Mesendoderm (in vitro differentiated cells): ENCODE data around the gene MYO18B.

Experiments used
- DNase-seq: peaks from one replicate; pipeline ENCODE4 v3.0.0; 2013
- H2AK5ac ChIP-seq: 2 replicates; pipeline ENCODE4 v1.6.1; 2013; ENCODE audit warnings: low read length, inconsistent platforms
- H2BK120ac ChIP-seq: 2 replicates; pipeline ENCODE4 v1.6.1; 2013; ENCODE audit warnings: low read depth, mild to moderate bottlenecking, low read length, moderate library complexity, mixed read lengths
- H2BK15ac ChIP-seq: replicated peaks from 2 replicates; pipeline ENCODE4 v1.6.1; 2013; ENCODE audit warnings: low read depth, mild to moderate bottlenecking, moderate library complexity
- H2BK5ac ChIP-seq: 2 replicates; pipeline ENCODE4 v1.6.1; 2013; ENCODE audit warnings: low read length, inconsistent platforms
- H3K18ac ChIP-seq: 2 replicates; pipeline ENCODE4 v1.6.1; 2013; ENCODE audit warnings: mild to moderate bottlenecking, low read length, mixed read lengths
- H3K23ac ChIP-seq: one replicate; pipeline ENCODE4 v1.6.1; 2013; ENCODE audit warnings: low read length
- H3K27ac ChIP-seq: 2 replicates; pipeline ENCODE4 v1.5.1; 2013; ENCODE audit warnings: low read depth, mild to moderate bottlenecking, inconsistent platforms, low read length, moderate library complexity
- H3K27me3 ChIP-seq: 2 replicates; pipeline ENCODE4 v1.6.1; 2013; ENCODE audit warnings: low read length, control low read depth, mild to moderate bottlenecking, inconsistent platforms; ENCODE audit not compliant: insufficient read depth, poor library complexity
- H3K36me3 ChIP-seq: 2 replicates; pipeline ENCODE4 v1.6.1; 2013; ENCODE audit warnings: low read length, inconsistent platforms; ENCODE audit not compliant: control insufficient read depth, insufficient read depth
- H3K4ac ChIP-seq: one replicate; pipeline ENCODE4 v1.6.1; 2013; ENCODE audit warnings: low read depth, mild to moderate bottlenecking, low read length, moderate library complexity
- H3K4me1 ChIP-seq: 2 replicates; pipeline ENCODE4 v1.6.1; 2013; ENCODE audit warnings: low read depth, low read length, inconsistent platforms; ENCODE audit not compliant: control insufficient read depth
- H3K4me2 ChIP-seq: 2 replicates; pipeline ENCODE4 v1.6.1; 2013; ENCODE audit warnings: low read length
- H3K4me3 ChIP-seq: 2 replicates; pipeline ENCODE4 v1.5.1; 2013; ENCODE audit warnings: mild to moderate bottlenecking, low read length
- H3K56ac ChIP-seq: one replicate; pipeline ENCODE4 v1.6.1; 2013; ENCODE audit warnings: low read length
- H3K79me1 ChIP-seq: 2 replicates; pipeline ENCODE4 v1.6.1; 2013; ENCODE audit warnings: low read length, inconsistent platforms
- H3K79me2 ChIP-seq: 2 replicates; pipeline ENCODE4 v1.6.1; 2013; ENCODE audit warnings: mild to moderate bottlenecking, low read length; ENCODE audit not compliant: control insufficient read depth, insufficient read depth
- H3K9ac ChIP-seq: 2 replicates; pipeline ENCODE4 v1.6.1; 2013; ENCODE audit warnings: low read length, inconsistent platforms
- H4K5ac ChIP-seq: one replicate; pipeline ENCODE4 v1.6.1; 2013; ENCODE audit warnings: low read length
- H4K8ac ChIP-seq: one replicate; pipeline ENCODE4 v1.6.1; 2013; ENCODE audit warnings: low read depth, mild to moderate bottlenecking, control low read depth, low read length, moderate library complexity
- WGBS: extraction: QIAGEN DNeasy Blood & Tissue Kit; methylation state at CpG from one replicate; pipeline ENCODE4 v1.1.7; 2013; ENCODE audit warnings: low lambda C conversion rate, missing lambda C conversion rate; ENCODE audit not compliant: insufficient coverage; ENCODE audit errors: extremely low coverage; 5-methylcytosine and 5-hydroxymethylcytosine counted together

MYO18B gene

GRCh38 chr22:25749420-25750169 lies 7.6 kb downstream of the MYO18B start:
- no CpG with 5 or more reads among the region's 10 CpGs for WGBS
- Histone ChIP-seq H3K56ac (no peak overlapping the region), H3K4ac (no peak overlapping the region), H3K9ac (no peak overlapping the region), H2BK120ac (no peak overlapping the region), H2BK15ac (no peak overlapping the region), H3K27me3 (no peaks in the 10 kb centered on the region), H4K5ac (no peak overlapping the region), H3K4me2 (no peak overlapping the region), H3K18ac (no peak overlapping the region), H3K79me2 (no peaks in the 10 kb centered on the region), H3K23ac (no peak overlapping the region), H3K4me1 (no peaks in the 10 kb centered on the region), H3K27ac (no peak overlapping the region), H3K36me3 (no peaks in the 10 kb centered on the region), H3K79me1 (no peaks in the 10 kb centered on the region), H3K4me3 (no peak overlapping the region), H2AK5ac (no peak overlapping the region), H4K8ac (no peak overlapping the region), H2BK5ac (no peak overlapping the region)
- no peak for DNase-seq

GRCh38 chr22:25750569-25751173 lies 8.7 kb downstream of the MYO18B start:
- Histone ChIP-seq H2BK120ac (no peak overlapping the region), H3K4me1 (no peaks in the 10 kb centered on the region), H3K27me3 (no peaks in the 10 kb centered on the region), H3K9ac (no peak overlapping the region), H2BK5ac (no peak overlapping the region), H3K27ac (no peak overlapping the region), H3K4me3 (no peak overlapping the region), H3K4ac (no peak overlapping the region), H4K5ac (no peak overlapping the region), H4K8ac (no peak overlapping the region), H3K4me2 (no peak overlapping the region), H3K56ac (no peak overlapping the region), H3K79me2 (no peaks in the 10 kb centered on the region), H2BK15ac (no peak overlapping the region), H3K18ac (no peak overlapping the region), H3K79me1 (no peaks in the 10 kb centered on the region), H2AK5ac (no peak overlapping the region), H3K36me3 (no peaks in the 10 kb centered on the region), H3K23ac (no peak overlapping the region)
- DNase-seq, result peak; percentile 57
- no CpG with 5 or more reads among the region's 6 CpGs for WGBS

DNA sequence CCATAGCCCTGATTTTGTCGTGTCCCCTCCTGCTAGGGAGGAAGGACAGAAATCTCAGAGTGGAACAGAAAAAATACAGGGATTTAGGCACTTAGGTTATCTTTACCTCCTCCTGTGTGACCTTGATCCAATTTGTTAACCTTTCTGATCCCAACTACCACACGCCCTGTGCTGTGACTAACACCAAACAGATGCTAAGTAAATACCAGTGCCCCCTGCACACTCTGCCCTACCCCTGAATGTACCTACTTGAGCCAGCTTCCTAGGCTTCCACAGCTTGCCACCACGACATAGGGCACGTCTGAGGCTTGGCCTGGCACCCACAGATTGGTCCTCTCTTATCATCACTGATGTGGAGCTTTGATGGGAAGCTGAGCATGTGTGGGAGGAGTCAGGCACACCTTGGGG lies 9.2 kb downstream of the MYO18B start:
- Histone ChIP-seq H3K79me1 (no peaks in the 10 kb centered on the region), H3K4me2 (no peak overlapping the region), H4K5ac (no peak overlapping the region), H2AK5ac (no peak overlapping the region), H3K9ac (no peak overlapping the region), H3K23ac (no peak overlapping the region), H3K4me1 (no peaks in the 10 kb centered on the region), H2BK5ac (no peak overlapping the region), H3K56ac (no peak overlapping the region), H3K4ac (no peak overlapping the region), H3K4me3 (no peak overlapping the region), H3K36me3 (no peaks in the 10 kb centered on the region), H3K27me3 (no peaks in the 10 kb centered on the region), H2BK15ac (no peak overlapping the region), H3K27ac (no peak overlapping the region), H3K18ac (no peak overlapping the region), H2BK120ac (no peak overlapping the region), H3K79me2 (no peaks in the 10 kb centered on the region), H4K8ac (no peak overlapping the region)
- DNase-seq, result no peak
- no CpG with 5 or more reads among the region's 4 CpGs for WGBS

DNA sequence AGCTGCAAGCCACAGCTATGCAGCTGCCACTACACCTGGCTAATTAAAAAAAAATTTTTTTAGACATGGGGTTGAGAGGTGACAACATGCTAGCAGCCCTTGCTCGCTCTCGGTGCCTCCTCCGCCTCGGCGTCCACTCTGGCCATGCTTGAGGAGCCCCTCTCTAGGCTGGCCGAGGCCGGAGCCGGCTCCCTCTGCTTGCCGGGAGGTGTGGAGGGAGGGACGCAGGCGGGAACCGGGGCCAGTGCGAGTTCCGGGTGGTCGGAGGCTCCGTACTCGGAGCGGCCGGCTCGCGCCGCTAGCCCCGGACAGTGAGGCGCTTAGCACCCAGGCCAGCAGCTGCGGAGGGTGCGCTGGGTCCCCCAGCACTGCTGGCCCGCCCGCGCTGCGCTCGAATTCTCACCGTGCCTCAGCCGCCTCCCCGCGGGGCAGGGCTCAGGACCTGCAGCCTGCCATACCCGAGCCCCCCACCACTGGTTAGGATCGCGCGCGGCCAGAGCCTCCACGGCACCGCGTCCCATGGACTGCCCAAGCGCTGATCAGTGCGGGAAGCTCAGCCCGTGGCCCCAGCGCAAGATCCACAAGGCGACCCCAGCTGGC lies 10.7 kb downstream of the MYO18B start:
- H3K23ac ChIP-seq, result no peak overlapping the region
- no peaks in the 10 kb centered on the region for H3K79me1 ChIP-seq
- no peaks in the 10 kb centered on the region for H3K79me2 ChIP-seq
- no peak overlapping the region for H3K4me3 ChIP-seq
- no peak overlapping the region for H3K27ac ChIP-seq
- no peak for DNase-seq
- H2BK120ac ChIP-seq, result no peak overlapping the region
- WGBS, result no CpG with 5 or more reads among the region's 48 CpGs
- H4K5ac ChIP-seq, result no peak overlapping the region
- H3K9ac ChIP-seq, result no peak overlapping the region
- H3K36me3 ChIP-seq, result no peaks in the 10 kb centered on the region
- H2AK5ac ChIP-seq, result no peak overlapping the region
- H2BK15ac ChIP-seq, result no peak overlapping the region
- H3K18ac ChIP-seq, result no peak overlapping the region
- H2BK5ac ChIP-seq, result no peak overlapping the region
- H3K56ac ChIP-seq, result no peak overlapping the region
- H3K4me2 ChIP-seq, result no peak overlapping the region
- H4K8ac ChIP-seq, result no peak overlapping the region
- H3K4ac ChIP-seq, result no peak overlapping the region
- H3K27me3 ChIP-seq, result no peaks in the 10 kb centered on the region
- H3K4me1 ChIP-seq, result no peaks in the 10 kb centered on the region

- Histone ChIP-seq H3K27ac (no peak overlapping the region), H3K27me3 (no peaks in the 10 kb centered on the region), H3K9ac (no peak overlapping the region), H3K79me2 (no peaks in the 10 kb centered on the region), H3K4me1 (no peaks in the 10 kb centered on the region), H4K5ac (no peak overlapping the region), H3K4ac (no peak overlapping the region), H2BK15ac (no peak overlapping the region), H4K8ac (no peak overlapping the region), H3K4me3 (no peak overlapping the region), H2AK5ac (no peak overlapping the region), H3K56ac (no peak overlapping the region), H3K4me2 (no peak overlapping the region), H3K79me1 (no peaks in the 10 kb centered on the region), H3K23ac (no peak overlapping the region), H2BK5ac (no peak overlapping the region), H3K36me3 (no peaks in the 10 kb centered on the region), H2BK120ac (no peak overlapping the region), H3K18ac (no peak overlapping the region)
- no peak for DNase-seq
- WGBS, result no CpG with 5 or more reads among the region's 14 CpGs
Observed at GRCh38 chr22:25753252-25753651, 11.3 kb downstream of the MYO18B start.
